H1 (cell line): Measurements from ENCODE around the gene NCOA1.

Source experiments
- CREB1 ChIP-seq: IDR thresholded peaks from 2 replicates; pipeline ENCODE4 v1.6.1; 2012; ENCODE audit warnings: inconsistent platforms
- HDAC6 ChIP-seq: IDR thresholded peaks from one replicate; pipeline ENCODE4 v1.7.1; 2012; ENCODE audit warnings: low read depth, mild to moderate bottlenecking, inconsistent platforms, low read length, moderate library complexity
- MAFK ChIP-seq: IDR thresholded peaks from 2 replicates; pipeline ENCODE4 v1.6.1; 2012; ENCODE audit warnings: low read depth, mild to moderate bottlenecking, improper control_type of control experiment, low read length
- POLR2AphosphoS5 ChIP-seq: IDR thresholded peaks from 2 replicates; pipeline ENCODE4 v1.6.1; 2011; ENCODE audit warnings: low read depth, low read length
- RAD21 ChIP-seq, 2 experiments: IDR thresholded peaks in 1 of 2; conservative IDR thresholded peaks in 1 of 2; 2 replicates each; pipeline ENCODE4 v1.6.1; 2011; ENCODE audit warnings: low read depth in 2 of 2, low read length in 2 of 2, improper control_type of control experiment in 1 of 2, inconsistent platforms in 1 of 2, mild to moderate bottlenecking in 1 of 2, moderate library complexity in 1 of 2
- SP1 ChIP-seq: IDR thresholded peaks from 2 replicates; pipeline ENCODE4 v1.6.1; 2011; ENCODE audit warnings: low read depth, low read length
- TAF7 ChIP-seq: optimal IDR thresholded peaks from 2 replicates; pipeline ENCODE3; 2011; ENCODE audit warnings: low read depth, mild to moderate bottlenecking, inconsistent platforms, low read length, moderate library complexity, borderline replicate concordance
- TEAD4 ChIP-seq: IDR thresholded peaks from 2 replicates; pipeline ENCODE4 v1.6.1; 2012; ENCODE audit warnings: low read depth, low read length, inconsistent platforms, mixed read lengths
- TF ChIP-seq, protein P1 (sequence below): IDR thresholded peaks from 2 replicates; pipeline ENCODE4 v1.6.1; 2012; ENCODE audit warnings: inconsistent platforms
- TF ChIP-seq, protein P2 (sequence below), 3 experiments: IDR thresholded peaks; 1 replicate in 2 of 3; 2 replicates in 1 of 3; pipeline versions ENCODE4 v1.5.1 to v1.6.1; 2011; ENCODE audit warnings: low read length in 3 of 3, mild to moderate bottlenecking in 3 of 3, inconsistent platforms in 2 of 3, low read depth in 1 of 3, moderate library complexity in 1 of 3; ENCODE audit not compliant: insufficient read depth in 1 of 3; ENCODE audit errors: control extremely low read depth in 1 of 3

DNA sequence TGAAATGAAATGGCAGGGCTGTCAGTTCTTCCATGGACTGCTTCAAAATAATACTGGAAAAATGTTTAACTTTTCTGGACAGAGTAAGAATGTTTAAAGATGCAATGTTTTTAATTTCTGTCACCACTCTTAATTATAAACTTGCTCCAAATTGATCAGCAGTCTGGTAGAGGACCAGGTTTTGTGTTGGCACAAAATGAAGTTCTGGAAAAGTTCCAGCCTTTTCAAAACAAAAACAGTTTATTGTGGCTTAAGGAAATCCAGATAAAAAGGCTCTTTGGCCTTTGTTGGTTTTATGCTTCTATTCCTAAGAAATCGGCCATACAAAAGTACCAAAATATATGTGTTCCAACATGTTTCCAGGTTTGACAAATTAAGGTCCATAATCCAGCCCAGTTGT, 253.3 kb downstream of the NCOA1 start:
- TF ChIP-seq, protein P1, sequence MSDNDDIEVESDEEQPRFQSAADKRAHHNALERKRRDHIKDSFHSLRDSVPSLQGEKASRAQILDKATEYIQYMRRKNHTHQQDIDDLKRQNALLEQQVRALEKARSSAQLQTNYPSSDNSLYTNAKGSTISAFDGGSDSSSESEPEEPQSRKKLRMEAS, result no peak
- TF ChIP-seq RAD21 (IDR thresholded peaks at IDR 0.05 in 1 of 2, conservative IDR thresholded peaks at IDR 0.05 in 1 of 2; ENCODE audit: low read depth in 2 of 2, low read length in 2 of 2) (no peak), HDAC6 (no peak), POLR2AphosphoS5 (no peak), CREB1 (no peak), SP1 (no peak), TEAD4 (no peak), MAFK (no peak), TAF7 (no peak)
- TF ChIP-seq, protein P2, sequence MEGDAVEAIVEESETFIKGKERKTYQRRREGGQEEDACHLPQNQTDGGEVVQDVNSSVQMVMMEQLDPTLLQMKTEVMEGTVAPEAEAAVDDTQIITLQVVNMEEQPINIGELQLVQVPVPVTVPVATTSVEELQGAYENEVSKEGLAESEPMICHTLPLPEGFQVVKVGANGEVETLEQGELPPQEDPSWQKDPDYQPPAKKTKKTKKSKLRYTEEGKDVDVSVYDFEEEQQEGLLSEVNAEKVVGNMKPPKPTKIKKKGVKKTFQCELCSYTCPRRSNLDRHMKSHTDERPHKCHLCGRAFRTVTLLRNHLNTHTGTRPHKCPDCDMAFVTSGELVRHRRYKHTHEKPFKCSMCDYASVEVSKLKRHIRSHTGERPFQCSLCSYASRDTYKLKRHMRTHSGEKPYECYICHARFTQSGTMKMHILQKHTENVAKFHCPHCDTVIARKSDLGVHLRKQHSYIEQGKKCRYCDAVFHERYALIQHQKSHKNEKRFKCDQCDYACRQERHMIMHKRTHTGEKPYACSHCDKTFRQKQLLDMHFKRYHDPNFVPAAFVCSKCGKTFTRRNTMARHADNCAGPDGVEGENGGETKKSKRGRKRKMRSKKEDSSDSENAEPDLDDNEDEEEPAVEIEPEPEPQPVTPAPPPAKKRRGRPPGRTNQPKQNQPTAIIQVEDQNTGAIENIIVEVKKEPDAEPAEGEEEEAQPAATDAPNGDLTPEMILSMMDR (IDR thresholded peaks at IDR 0.05; ENCODE audit: control extremely low read depth in 1 of 3, insufficient read depth in 1 of 3, low read depth in 1 of 3, low read length in 3 of 3), result no peak
